OCI-LY3 (cell line): ENCODE results near the gene TESK1.
"Not testable (repeated sequence)": the region's sequence is repeated elsewhere in the genome, so short reads cannot be mapped to it uniquely, and the experiment has no call there.

Source experiments
- H2AFZ ChIP-seq: fragments of 200-600, 300-600 bp; shearing (Covaris generic); 2 replicates; pipeline ENCODE4 v1.6.0; 2014; ENCODE audit warnings: antibody characterized with exemption, low read depth, low read length
- H3K27ac ChIP-seq: fragments of 200-600, 300-600 bp; sonication (generic); 2 replicates; pipeline ENCODE4 v1.5.1; 2014; ENCODE audit warnings: mild to moderate bottlenecking, low read length, moderate library complexity, mixed read lengths
- H3K27me3 ChIP-seq: fragments of 200-600, 300-600 bp; sonication (generic); 2 replicates; pipeline ENCODE4 v1.6.1; 2014; ENCODE audit warnings: low read depth, low read length, mixed read lengths
- H3K36me3 ChIP-seq: fragments of 200-600, 300-600 bp; sonication (generic); replicated peaks from 2 replicates; pipeline ENCODE3; 2014; ENCODE audit warnings: low read depth, low read length, mixed read lengths
- H3K4me1 ChIP-seq: fragments of 300-600, 200-600 bp; sonication (generic); 2 replicates; pipeline ENCODE4 v1.6.1; 2014; ENCODE audit warnings: low read length, mixed read lengths
- H3K4me2 ChIP-seq: fragments of 200-600, 300-600 bp; sonication (generic); 2 replicates; pipeline ENCODE4 v1.6.1; 2014; ENCODE audit warnings: low read length, mixed read lengths
- H3K4me3 ChIP-seq: fragments of 300-600, 200-600 bp; sonication (generic); 2 replicates; pipeline ENCODE4 v1.5.1; 2014; ENCODE audit warnings: antibody characterized with exemption, mild to moderate bottlenecking, low read length, moderate library complexity
- H3K79me2 ChIP-seq: fragments of 300-600, 200-600 bp; shearing (Covaris generic); 2 replicates; pipeline ENCODE4 v1.6.1; 2014; ENCODE audit warnings: mild to moderate bottlenecking, low read length, mixed read lengths
- H3K9ac ChIP-seq: fragments of 300-600, 200-600 bp; shearing (Covaris generic); 2 replicates; pipeline ENCODE4 v1.6.0; 2014; ENCODE audit warnings: mild to moderate bottlenecking, low read length, moderate library complexity
- H3K9me3 ChIP-seq: fragments of 200-600, 300-600 bp; shearing (Covaris generic); 2 replicates; pipeline ENCODE4 v1.6.1; 2014; ENCODE audit warnings: low read length, mixed read lengths; ENCODE audit not compliant: insufficient read depth
- H4K20me1 ChIP-seq: fragments of 200-600, 300-600 bp; sonication (generic); 2 replicates; pipeline ENCODE4 v1.6.1; 2016; ENCODE audit warnings: low read length, mixed read lengths; ENCODE audit not compliant: insufficient read depth
- EZH2phosphoT487 ChIP-seq: fragments of 200-600 bp; shearing (Covaris generic); IDR thresholded peaks from 2 replicates; pipeline ENCODE4 v1.6.1; 2018; ENCODE audit warnings: antibody characterized with exemption, mixed run types, low read depth
- TF ChIP-seq, protein P1 (sequence below): fragments of 200-600, 300-600 bp; sonication (generic); IDR thresholded peaks from 2 replicates; pipeline ENCODE4 v1.5.1; 2014; ENCODE audit warnings: antibody characterized with exemption, low read length, low read depth

Gene TESK1

DNA sequence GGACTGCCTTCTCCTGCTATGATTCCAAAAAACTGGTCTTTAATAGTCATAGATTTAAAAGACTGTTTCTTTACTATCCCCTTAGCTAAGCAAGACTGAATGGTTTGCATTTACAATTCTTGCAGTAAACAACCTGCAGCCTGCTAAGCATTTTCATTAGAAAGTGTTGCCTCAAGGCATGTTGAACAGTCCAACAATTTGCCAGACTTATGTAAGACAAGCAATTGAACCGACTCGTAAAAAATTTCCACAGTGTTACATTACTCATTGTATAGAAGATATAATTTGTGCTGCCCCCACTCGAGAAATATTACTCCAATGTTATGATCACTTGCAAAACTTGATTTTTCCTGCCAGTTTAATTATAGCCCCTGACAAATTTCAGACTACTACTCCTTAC, 20.4 kb upstream of the TESK1 start:
- peaks cover 21% of the 10 kb centered on the region for H3K9me3 ChIP-seq
- H4K20me1 ChIP-seq, H3K27ac ChIP-seq, H3K4me2 ChIP-seq, H3K4me3 ChIP-seq, H3K79me2 ChIP-seq, H3K4me1 ChIP-seq, H3K9ac ChIP-seq, H2AFZ ChIP-seq, H3K27me3 ChIP-seq: not testable (repeated sequence)
- H3K36me3 ChIP-seq, result peaks cover 19% of the 10 kb centered on the region

- H3K27ac ChIP-seq, H3K4me2 ChIP-seq, H3K4me3 ChIP-seq, H3K36me3 ChIP-seq, H3K27me3 ChIP-seq, H2AFZ ChIP-seq, H3K9ac ChIP-seq, H3K79me2 ChIP-seq, H3K4me1 ChIP-seq, H4K20me1 ChIP-seq: not testable (repeated sequence)
- peaks cover 15% of the 10 kb centered on the region; the same call in 1 of the 2 replicates for H3K9me3 ChIP-seq
Observed at GRCh38 chr9:35588506-35588905, 16.6 kb upstream of the TESK1 start.

DNA sequence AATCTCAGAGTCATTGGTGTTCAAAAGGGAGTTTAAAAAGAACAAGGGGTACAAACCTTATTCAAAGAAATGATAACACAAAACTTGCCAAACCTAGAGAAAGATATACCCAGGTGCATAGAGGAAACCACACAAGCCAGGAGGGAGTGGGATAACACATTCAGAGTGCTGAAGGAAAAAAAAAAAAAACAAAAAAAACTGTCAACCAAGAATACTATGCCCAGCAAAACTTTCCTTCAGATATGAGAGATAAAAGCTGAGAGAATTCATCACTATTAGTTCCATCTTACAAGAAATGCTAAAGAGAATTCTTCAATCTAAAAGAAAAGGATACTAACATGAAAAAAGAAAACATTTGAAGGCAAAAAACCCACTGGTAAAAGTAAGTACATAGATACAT, 11.5 kb upstream of the TESK1 start:
- no peak overlapping the region for H2AFZ ChIP-seq
- no peaks in the 10 kb centered on the region for H4K20me1 ChIP-seq
- TF ChIP-seq EZH2phosphoT487, result no peak
- TF ChIP-seq, protein P1, sequence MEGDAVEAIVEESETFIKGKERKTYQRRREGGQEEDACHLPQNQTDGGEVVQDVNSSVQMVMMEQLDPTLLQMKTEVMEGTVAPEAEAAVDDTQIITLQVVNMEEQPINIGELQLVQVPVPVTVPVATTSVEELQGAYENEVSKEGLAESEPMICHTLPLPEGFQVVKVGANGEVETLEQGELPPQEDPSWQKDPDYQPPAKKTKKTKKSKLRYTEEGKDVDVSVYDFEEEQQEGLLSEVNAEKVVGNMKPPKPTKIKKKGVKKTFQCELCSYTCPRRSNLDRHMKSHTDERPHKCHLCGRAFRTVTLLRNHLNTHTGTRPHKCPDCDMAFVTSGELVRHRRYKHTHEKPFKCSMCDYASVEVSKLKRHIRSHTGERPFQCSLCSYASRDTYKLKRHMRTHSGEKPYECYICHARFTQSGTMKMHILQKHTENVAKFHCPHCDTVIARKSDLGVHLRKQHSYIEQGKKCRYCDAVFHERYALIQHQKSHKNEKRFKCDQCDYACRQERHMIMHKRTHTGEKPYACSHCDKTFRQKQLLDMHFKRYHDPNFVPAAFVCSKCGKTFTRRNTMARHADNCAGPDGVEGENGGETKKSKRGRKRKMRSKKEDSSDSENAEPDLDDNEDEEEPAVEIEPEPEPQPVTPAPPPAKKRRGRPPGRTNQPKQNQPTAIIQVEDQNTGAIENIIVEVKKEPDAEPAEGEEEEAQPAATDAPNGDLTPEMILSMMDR, result no peak
- peaks cover 6% of the 10 kb centered on the region for H3K36me3 ChIP-seq
- H3K27ac ChIP-seq, result no peak overlapping the region
- H3K4me3 ChIP-seq, result no peak overlapping the region
- H3K4me2 ChIP-seq, result no peak overlapping the region
- H3K27me3 ChIP-seq, result no peaks in the 10 kb centered on the region
- H3K9ac ChIP-seq, result no peak overlapping the region
- H3K79me2 ChIP-seq, result no peaks in the 10 kb centered on the region
- peaks cover 18% of the 10 kb centered on the region for H3K9me3 ChIP-seq
- H3K4me1 ChIP-seq, result peaks cover 2% of the 10 kb centered on the region; the same call in 1 of the 2 replicates

DNA sequence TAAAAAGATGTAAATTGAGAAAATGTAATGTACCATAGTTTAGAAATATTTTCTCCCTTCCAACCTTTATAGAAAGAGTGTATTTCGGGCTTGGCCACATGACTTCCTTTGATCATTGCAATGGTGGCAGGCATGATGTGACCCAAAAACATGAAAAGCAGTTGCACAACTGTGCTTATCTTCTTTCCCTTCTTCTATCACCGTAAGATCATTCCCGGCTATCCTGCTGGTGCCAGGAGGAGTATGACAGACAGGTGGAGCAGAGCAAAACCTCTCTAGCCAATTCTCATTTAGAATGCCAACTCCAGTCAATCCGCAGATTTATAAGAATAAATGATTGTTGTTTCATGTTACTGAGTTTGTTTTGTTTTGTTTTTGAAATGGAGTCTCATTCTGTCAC, 10.6 kb upstream of the TESK1 start:
- peaks cover 18% of the 10 kb centered on the region for H3K9me3 ChIP-seq
- H3K4me1 ChIP-seq, result peaks cover 10% of the 10 kb centered on the region; the same call in 1 of the 2 replicates
- H3K9ac ChIP-seq, result no peak overlapping the region
- peaks cover 6% of the 10 kb centered on the region for H3K36me3 ChIP-seq
- no peaks in the 10 kb centered on the region for H3K79me2 ChIP-seq
- TF ChIP-seq, protein P1, result no peak
- TF ChIP-seq EZH2phosphoT487, result no peak
- no peak overlapping the region for H2AFZ ChIP-seq
- H3K27ac ChIP-seq, result no peak overlapping the region
- no peak overlapping the region for H3K4me2 ChIP-seq
- no peaks in the 10 kb centered on the region for H4K20me1 ChIP-seq
- no peaks in the 10 kb centered on the region for H3K27me3 ChIP-seq
- no peak overlapping the region for H3K4me3 ChIP-seq

- not testable (repeated sequence) for H4K20me1 ChIP-seq, H3K4me2 ChIP-seq, H3K79me2 ChIP-seq, H3K36me3 ChIP-seq, H2AFZ ChIP-seq, H3K9ac ChIP-seq, H3K27ac ChIP-seq, H3K4me3 ChIP-seq, H3K27me3 ChIP-seq
- H3K4me1 ChIP-seq, result peaks cover 15% of the 10 kb centered on the region; the same call in 1 of the 2 replicates
- peaks cover 18% of the 10 kb centered on the region for H3K9me3 ChIP-seq
Observed at GRCh38 chr9:35596907-35597306, 8.2 kb upstream of the TESK1 start.
